Fibroblast of lung (primary cell): ENCODE measurements around the gene NTPCR.

Experiments used
- CTCF ChIP-seq, 2 donors: IDR thresholded peaks in 1 of 2; conservative IDR thresholded peaks in 1 of 2; 1 replicate in 1 of 2; 2 replicates in 1 of 2; pipeline ENCODE4 v1.5.1; 2011 to 2012; ENCODE audit warnings: low read length in 2 of 2, control low read depth in 1 of 2, inconsistent platforms in 1 of 2, low read depth in 1 of 2, mild to moderate bottlenecking in 1 of 2
- EZH2 ChIP-seq: IDR thresholded peaks from 2 replicates; pipeline ENCODE4 v1.5.1; 2012; ENCODE audit warnings: low read length, control low read depth, mild to moderate bottlenecking; ENCODE audit errors: missing control alignments

DNA sequence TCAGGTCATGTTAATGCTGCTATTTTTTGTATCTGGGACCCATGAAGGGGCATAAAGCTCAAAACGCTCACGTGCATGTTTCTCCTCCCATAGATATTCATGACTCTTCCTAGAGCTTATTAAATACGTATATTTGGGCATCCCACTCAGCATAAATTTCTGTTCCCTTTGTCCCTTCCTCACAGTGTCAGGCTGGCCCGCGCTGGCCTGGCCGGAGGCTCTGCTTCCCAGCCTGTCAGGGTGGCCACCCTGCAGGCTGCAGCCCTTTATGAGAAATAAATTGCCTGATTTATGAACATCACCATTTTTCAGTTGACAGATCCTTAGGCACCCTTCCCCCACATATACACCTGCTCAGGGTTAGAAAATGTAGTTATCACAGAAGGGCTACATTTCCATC, 44.0 kb upstream of the NTPCR start:
- no peak for TF ChIP-seq CTCF (conservative IDR thresholded peaks at IDR 0.05 in 1 of 2, IDR thresholded peaks at IDR 0.05 in 1 of 2; ENCODE audit: low read depth in 1 of 2, low read length in 2 of 2)
- no peak for TF ChIP-seq EZH2
